ENCODE results near the gene SLC38A4. TPM values are rescaled to one million over a fixed set of nuclear protein-coding genes. Genes with fewer than 3 reads are reported as not detected.

The SLC38A4 gene
- total RNA-seq, 1 experiment from 2014 or later = 0.96 TPM

DNA sequence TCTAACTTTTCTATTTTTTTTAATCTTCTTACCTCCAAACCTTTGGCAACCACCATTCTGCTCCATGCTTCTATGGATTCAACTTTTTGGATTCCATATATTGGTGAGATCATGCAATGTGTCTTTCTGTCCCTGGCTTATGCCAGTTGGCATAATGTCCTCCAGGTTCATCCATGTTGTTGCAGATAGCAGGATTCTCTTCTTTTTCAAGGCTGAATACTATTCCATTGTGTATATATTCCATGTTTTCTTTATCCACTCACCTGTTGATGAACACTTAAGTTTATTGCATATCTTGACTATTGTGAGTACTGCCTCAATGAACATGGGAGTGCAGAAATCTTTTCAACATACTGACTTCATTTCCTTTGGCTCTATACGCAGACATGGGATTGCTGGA, 21.2 kb upstream of the SLC38A4 start:
- H3K79me1 ChIP-seq (ENCODE audit: insufficient read depth, low read depth, low read length, poor library complexity, severe bottlenecking) = no peaks in the 10 kb centered on the region
- H3K27ac ChIP-seq (ENCODE audit: insufficient read length, low read depth, low read length) = no peak overlapping the region
- H4K20me1 ChIP-seq (ENCODE audit: control insufficient read depth, insufficient read depth, insufficient read length) = no peaks in the 10 kb centered on the region
- no peak for DNase-seq
- H2AFZ ChIP-seq (ENCODE audit: low read length) = no peak overlapping the region
- peaks cover 3 to 6% of the 10 kb centered on the region in 2 experiments; a peak in 3 of 4 replicates for H3K4me1 Mint-ChIP-seq
- H3K9ac ChIP-seq (ENCODE audit: extremely low read depth, insufficient read length, low read length) = no peak overlapping the region
- no peaks in the 10 kb centered on the region for H3K79me2 ChIP-seq (ENCODE audit: insufficient read depth, low read length)
- H2BK15ac ChIP-seq (ENCODE audit: low read depth, low read length) = no peak overlapping the region
- no peak overlapping the region for H2BK12ac ChIP-seq (ENCODE audit: insufficient read length, low read depth, low read length)
- H3K14ac ChIP-seq (ENCODE audit: insufficient read depth, low read length) = no peak overlapping the region
- no peak overlapping the region for H3T11ph ChIP-seq (ENCODE audit: low read length)
- no peak overlapping the region for H4K5ac ChIP-seq (ENCODE audit: insufficient read length, low read depth, low read length)
- H2AK5ac ChIP-seq (ENCODE audit: insufficient read length, low read length) = no peak overlapping the region
- H3K36me3 Mint-ChIP-seq (ENCODE audit: insufficient read depth in 1 of 3, low read depth in 3 of 3) = peaks cover 5 to 14% (median 9%) of the 10 kb centered on the region in 3 experiments; a peak in 5 of 7 replicates
- no peak overlapping the region for H3K4me2 ChIP-seq (ENCODE audit: insufficient read depth, insufficient read length, low read length)
- no peaks in the 10 kb centered on the region for H3K27me3 Mint-ChIP-seq (ENCODE audit: low read depth)
- no peak overlapping the region for H3K56ac ChIP-seq (ENCODE audit: insufficient read length, low read depth, low read length)
- H4K91ac ChIP-seq (ENCODE audit: insufficient read length, low read depth, low read length) = no peak overlapping the region
- H3K27me3 ChIP-seq (ENCODE audit: insufficient read depth, low read length) = no peaks in the 10 kb centered on the region
- no peak overlapping the region for H3K18ac ChIP-seq (ENCODE audit: insufficient read length, low read depth, low read length)
- H3K9me3 ChIP-seq (ENCODE audit: control insufficient read depth, low read depth, low read length) = no peaks in the 10 kb centered on the region
- peaks cover 34 to 42% of the 10 kb centered on the region in 2 experiments for H3K9me3 Mint-ChIP-seq
- H3K4me3 Mint-ChIP-seq = no peak overlapping the region
- no peak overlapping the region for H2BK20ac ChIP-seq (ENCODE audit: low read depth, low read length, poor library complexity, severe bottlenecking)
- TF ChIP-seq, protein P1, sequence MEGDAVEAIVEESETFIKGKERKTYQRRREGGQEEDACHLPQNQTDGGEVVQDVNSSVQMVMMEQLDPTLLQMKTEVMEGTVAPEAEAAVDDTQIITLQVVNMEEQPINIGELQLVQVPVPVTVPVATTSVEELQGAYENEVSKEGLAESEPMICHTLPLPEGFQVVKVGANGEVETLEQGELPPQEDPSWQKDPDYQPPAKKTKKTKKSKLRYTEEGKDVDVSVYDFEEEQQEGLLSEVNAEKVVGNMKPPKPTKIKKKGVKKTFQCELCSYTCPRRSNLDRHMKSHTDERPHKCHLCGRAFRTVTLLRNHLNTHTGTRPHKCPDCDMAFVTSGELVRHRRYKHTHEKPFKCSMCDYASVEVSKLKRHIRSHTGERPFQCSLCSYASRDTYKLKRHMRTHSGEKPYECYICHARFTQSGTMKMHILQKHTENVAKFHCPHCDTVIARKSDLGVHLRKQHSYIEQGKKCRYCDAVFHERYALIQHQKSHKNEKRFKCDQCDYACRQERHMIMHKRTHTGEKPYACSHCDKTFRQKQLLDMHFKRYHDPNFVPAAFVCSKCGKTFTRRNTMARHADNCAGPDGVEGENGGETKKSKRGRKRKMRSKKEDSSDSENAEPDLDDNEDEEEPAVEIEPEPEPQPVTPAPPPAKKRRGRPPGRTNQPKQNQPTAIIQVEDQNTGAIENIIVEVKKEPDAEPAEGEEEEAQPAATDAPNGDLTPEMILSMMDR (conservative IDR thresholded peaks at IDR 0.05) = no peak
- no peak overlapping the region for H2BK5ac ChIP-seq (ENCODE audit: insufficient read length, low read length)
- H3K23ac ChIP-seq (ENCODE audit: insufficient read length, low read depth, low read length) = no peak overlapping the region
- WGBS (ENCODE audit: extremely low coverage, insufficient read length, low lambda C conversion rate) = no CpG with 5 or more reads among the region's 1 CpG
- H3K23me2 ChIP-seq (ENCODE audit: insufficient read length, low read depth, low read length, poor library complexity, severe bottlenecking) = no peaks in the 10 kb centered on the region
- H3K4me1 ChIP-seq (ENCODE audit: insufficient read depth, low read length) = no peaks in the 10 kb centered on the region
- H3K4ac ChIP-seq (ENCODE audit: low read depth, low read length) = no peak overlapping the region
- no peak overlapping the region for H2BK120ac ChIP-seq (ENCODE audit: low read depth, low read length, poor library complexity, severe bottlenecking)
- no peak overlapping the region for H3K27ac Mint-ChIP-seq
- no peak overlapping the region for H4K8ac ChIP-seq (replicated peaks; ENCODE audit: insufficient read length, low read depth, low read length)
